ENCODE measurements around the gene TBC1D23. TPM values are rescaled to one million over a fixed set of nuclear protein-coding genes. Genes with fewer than 3 reads are reported as not detected.

The TBC1D23 gene
- total and polyA plus RNA-seq, 9 of the 15 experiments (the other 6 are each of a cell fraction or from before 2014, with no cell fraction given): 23.4 to 85.8 (median 43.7) TPM

DNA sequence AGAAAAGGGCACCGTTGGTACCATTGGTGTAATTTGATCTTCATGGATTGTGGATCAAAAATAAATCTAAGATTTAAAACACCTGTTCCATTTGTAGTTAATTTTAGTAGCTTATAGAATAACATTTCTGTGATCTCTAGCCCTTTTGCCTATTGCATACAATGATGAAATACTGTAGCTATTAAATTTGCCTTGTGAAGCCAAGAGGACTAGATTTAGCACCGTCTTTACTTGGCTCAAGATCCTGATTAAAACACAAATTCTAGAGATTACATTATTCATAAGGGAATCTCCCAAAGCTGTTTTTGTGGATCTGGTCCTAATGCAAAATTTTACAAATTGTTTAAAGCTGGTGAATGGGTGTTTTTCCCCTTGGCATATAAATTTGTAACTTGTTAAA, 8.2 kb downstream of the TBC1D23 start:
- no peak for ATAC-seq
- in situ Hi-C loops (cut with MboI) (no loop called here), intact Hi-C loops (cut with micrococcal nuclease) (no loop called here)
- Histone ChIP-seq H3K4me1 (replicated peaks in 1 of 2; ENCODE audit: control insufficient read depth in 2 of 2, insufficient read depth in 2 of 2, low read length in 2 of 2) (peaks cover 0 to 32% of the 10 kb centered on the region in 2 experiments; a peak in 3 of 5 replicates), H3K79me2 (ENCODE audit: control insufficient read depth, insufficient read depth, low read length) (peaks cover 93% of the 10 kb centered on the region), H3K27me3 (ENCODE audit: control insufficient read depth in 2 of 2, insufficient read depth in 2 of 2, low read length in 2 of 2) (no peaks in the 10 kb centered on the region), H3K9me3 (replicated peaks; ENCODE audit: control insufficient read depth, insufficient read depth, low read depth, low read length) (no peaks in the 10 kb centered on the region), H3K4me3 (no peak overlapping the region), H3K27ac (ENCODE audit: extremely low read depth, low read depth, low read length) (no peak overlapping the region), H3K36me3 (ENCODE audit: control insufficient read depth, insufficient read depth, low read length) (peaks cover 5% of the 10 kb centered on the region), H3K9ac (ENCODE audit: insufficient read depth in 1 of 2, low read depth in 2 of 2, low read length in 2 of 2) (no peak overlapping the region), H4K20me1 (replicated peaks; ENCODE audit: control insufficient read depth, insufficient read depth, low read length) (peaks cover 39% of the 10 kb centered on the region), H3K4me2 (ENCODE audit: insufficient read depth, low read length) (no peak overlapping the region), H2AFZ (ENCODE audit: low read depth, low read length) (no peak overlapping the region), H3K9me1 (ENCODE audit: control insufficient read depth, insufficient read depth, low read length) (no peaks in the 10 kb centered on the region)
- POLR2A ChIA-PET: interaction anchor here (1.0 to 3.1 kb wide), 2 partner anchors 9 to 133 kb away, joined by 4 to 20 read pairs; partner anchors contain the start of genes LNP1, TBC1D23 and TOMM70
- CTCF ChIA-PET (ENCODE audit: low intra/inter-chr PET ratio): no interaction called here
- no TSS peak for BruUV-seq (replicated peaks)
- 26% methylated on average over 2 of the region's 2 CpGs for WGBS (ENCODE audit: insufficient coverage, low coverage, missing lambda C conversion rate)
- FAIRE-seq: no peak
- no peak for DNase-seq (ENCODE audit: extremely low read depth in 1 of 4, low spot score in 3 of 4)
- TF ChIP-seq, protein P1, sequence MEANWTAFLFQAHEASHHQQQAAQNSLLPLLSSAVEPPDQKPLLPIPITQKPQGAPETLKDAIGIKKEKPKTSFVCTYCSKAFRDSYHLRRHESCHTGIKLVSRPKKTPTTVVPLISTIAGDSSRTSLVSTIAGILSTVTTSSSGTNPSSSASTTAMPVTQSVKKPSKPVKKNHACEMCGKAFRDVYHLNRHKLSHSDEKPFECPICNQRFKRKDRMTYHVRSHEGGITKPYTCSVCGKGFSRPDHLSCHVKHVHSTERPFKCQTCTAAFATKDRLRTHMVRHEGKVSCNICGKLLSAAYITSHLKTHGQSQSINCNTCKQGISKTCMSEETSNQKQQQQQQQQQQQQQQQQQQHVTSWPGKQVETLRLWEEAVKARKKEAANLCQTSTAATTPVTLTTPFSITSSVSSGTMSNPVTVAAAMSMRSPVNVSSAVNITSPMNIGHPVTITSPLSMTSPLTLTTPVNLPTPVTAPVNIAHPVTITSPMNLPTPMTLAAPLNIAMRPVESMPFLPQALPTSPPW (CRISPR knock-in tag; IDR thresholded peaks at IDR 0.05): no peak
- TF ChIP-seq PURB (CRISPR knock-in tag; IDR thresholded peaks at IDR 0.05; ENCODE audit: low read depth) (no peak), NR4A1 (CRISPR knock-in tag; IDR thresholded peaks at IDR 0.05) (no peak), NR4A1 (tag; IDR thresholded peaks at IDR 0.05) (no peak), MYNN (IDR thresholded peaks at IDR 0.05) (no peak), MYNN (CRISPR knock-in tag; IDR thresholded peaks at IDR 0.05) (no peak), ZNF146 (CRISPR knock-in tag; IDR thresholded peaks at IDR 0.05; ENCODE audit: unreplicated experiment) (no peak), ZNF589 (CRISPR knock-in tag; IDR thresholded peaks at IDR 0.05; ENCODE audit: low read depth) (no peak)
- TF ChIP-seq, protein P2, sequence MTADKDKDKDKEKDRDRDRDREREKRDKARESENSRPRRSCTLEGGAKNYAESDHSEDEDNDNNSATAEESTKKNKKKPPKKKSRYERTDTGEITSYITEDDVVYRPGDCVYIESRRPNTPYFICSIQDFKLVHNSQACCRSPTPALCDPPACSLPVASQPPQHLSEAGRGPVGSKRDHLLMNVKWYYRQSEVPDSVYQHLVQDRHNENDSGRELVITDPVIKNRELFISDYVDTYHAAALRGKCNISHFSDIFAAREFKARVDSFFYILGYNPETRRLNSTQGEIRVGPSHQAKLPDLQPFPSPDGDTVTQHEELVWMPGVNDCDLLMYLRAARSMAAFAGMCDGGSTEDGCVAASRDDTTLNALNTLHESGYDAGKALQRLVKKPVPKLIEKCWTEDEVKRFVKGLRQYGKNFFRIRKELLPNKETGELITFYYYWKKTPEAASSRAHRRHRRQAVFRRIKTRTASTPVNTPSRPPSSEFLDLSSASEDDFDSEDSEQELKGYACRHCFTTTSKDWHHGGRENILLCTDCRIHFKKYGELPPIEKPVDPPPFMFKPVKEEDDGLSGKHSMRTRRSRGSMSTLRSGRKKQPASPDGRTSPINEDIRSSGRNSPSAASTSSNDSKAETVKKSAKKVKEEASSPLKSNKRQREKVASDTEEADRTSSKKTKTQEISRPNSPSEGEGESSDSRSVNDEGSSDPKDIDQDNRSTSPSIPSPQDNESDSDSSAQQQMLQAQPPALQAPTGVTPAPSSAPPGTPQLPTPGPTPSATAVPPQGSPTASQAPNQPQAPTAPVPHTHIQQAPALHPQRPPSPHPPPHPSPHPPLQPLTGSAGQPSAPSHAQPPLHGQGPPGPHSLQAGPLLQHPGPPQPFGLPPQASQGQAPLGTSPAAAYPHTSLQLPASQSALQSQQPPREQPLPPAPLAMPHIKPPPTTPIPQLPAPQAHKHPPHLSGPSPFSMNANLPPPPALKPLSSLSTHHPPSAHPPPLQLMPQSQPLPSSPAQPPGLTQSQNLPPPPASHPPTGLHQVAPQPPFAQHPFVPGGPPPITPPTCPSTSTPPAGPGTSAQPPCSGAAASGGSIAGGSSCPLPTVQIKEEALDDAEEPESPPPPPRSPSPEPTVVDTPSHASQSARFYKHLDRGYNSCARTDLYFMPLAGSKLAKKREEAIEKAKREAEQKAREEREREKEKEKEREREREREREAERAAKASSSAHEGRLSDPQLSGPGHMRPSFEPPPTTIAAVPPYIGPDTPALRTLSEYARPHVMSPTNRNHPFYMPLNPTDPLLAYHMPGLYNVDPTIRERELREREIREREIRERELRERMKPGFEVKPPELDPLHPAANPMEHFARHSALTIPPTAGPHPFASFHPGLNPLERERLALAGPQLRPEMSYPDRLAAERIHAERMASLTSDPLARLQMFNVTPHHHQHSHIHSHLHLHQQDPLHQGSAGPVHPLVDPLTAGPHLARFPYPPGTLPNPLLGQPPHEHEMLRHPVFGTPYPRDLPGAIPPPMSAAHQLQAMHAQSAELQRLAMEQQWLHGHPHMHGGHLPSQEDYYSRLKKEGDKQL (CRISPR knock-in tag; IDR thresholded peaks at IDR 0.05; ENCODE audit: borderline replicate concordance): no peak
- TF ChIP-seq, protein P3, sequence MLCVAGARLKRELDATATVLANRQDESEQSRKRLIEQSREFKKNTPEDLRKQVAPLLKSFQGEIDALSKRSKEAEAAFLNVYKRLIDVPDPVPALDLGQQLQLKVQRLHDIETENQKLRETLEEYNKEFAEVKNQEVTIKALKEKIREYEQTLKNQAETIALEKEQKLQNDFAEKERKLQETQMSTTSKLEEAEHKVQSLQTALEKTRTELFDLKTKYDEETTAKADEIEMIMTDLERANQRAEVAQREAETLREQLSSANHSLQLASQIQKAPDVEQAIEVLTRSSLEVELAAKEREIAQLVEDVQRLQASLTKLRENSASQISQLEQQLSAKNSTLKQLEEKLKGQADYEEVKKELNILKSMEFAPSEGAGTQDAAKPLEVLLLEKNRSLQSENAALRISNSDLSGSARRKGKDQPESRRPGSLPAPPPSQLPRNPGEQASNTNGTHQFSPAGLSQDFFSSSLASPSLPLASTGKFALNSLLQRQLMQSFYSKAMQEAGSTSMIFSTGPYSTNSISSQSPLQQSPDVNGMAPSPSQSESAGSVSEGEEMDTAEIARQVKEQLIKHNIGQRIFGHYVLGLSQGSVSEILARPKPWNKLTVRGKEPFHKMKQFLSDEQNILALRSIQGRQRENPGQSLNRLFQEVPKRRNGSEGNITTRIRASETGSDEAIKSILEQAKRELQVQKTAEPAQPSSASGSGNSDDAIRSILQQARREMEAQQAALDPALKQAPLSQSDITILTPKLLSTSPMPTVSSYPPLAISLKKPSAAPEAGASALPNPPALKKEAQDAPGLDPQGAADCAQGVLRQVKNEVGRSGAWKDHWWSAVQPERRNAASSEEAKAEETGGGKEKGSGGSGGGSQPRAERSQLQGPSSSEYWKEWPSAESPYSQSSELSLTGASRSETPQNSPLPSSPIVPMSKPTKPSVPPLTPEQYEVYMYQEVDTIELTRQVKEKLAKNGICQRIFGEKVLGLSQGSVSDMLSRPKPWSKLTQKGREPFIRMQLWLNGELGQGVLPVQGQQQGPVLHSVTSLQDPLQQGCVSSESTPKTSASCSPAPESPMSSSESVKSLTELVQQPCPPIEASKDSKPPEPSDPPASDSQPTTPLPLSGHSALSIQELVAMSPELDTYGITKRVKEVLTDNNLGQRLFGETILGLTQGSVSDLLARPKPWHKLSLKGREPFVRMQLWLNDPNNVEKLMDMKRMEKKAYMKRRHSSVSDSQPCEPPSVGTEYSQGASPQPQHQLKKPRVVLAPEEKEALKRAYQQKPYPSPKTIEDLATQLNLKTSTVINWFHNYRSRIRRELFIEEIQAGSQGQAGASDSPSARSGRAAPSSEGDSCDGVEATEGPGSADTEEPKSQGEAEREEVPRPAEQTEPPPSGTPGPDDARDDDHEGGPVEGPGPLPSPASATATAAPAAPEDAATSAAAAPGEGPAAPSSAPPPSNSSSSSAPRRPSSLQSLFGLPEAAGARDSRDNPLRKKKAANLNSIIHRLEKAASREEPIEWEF (CRISPR knock-in tag; IDR thresholded peaks at IDR 0.05): no peak

Data from K562 (cell line).